Panc1 (cell line): Measurements from ENCODE around the gene ZMYND15.

Experiments
- CTCF ChIP-seq: fragments of 450-650 bp; IDR thresholded peaks from 2 replicates; pipeline ENCODE4 v1.5.1; 2017; ENCODE audit warnings: mild to moderate bottlenecking
- REST ChIP-seq, 2 experiments: IDR thresholded peaks; 2 replicates each; pipeline ENCODE4 v1.6.1; 2011 to 2012; ENCODE audit warnings: low read depth in 2 of 2, control low read depth in 1 of 2, low read length in 1 of 2, mild to moderate bottlenecking in 1 of 2, moderate library complexity in 1 of 2; ENCODE audit not compliant: insufficient read depth in 1 of 2

DNA sequence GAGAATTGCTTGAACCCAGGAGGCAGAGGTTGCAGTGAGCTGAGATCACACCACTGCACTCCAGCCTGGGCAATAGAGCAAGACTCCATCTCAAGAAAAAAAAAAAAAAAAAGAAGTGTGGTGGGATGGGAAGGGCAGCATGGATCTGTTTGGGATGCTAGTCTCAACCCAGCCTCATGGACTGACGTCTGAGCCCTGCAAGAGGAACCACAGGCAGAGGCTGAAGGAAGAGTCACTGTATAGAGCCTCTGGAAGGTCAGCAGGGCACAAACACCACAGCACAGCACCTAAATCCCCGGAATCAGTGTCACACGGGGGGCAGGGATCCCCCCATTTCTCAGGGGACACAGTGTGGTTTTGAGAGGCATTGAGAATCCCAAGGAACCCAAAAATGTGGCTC is 11.0 kb downstream of the ZMYND15 start:
- TF ChIP-seq CTCF (no peak), REST (IDR thresholded peaks at IDR 0.05; ENCODE audit: insufficient read depth in 1 of 2, low read depth in 2 of 2, low read length in 1 of 2) (no peak)
